ACC112 (cell line): ENCODE results near the gene FOXO3.

ENCODE experiments used
- H2AFZ ChIP-seq: fragments of 200-600 bp; sonication (generic); one replicate; pipeline ENCODE4 v1.6.0; 2017; ENCODE audit warnings: antibody characterized with exemption, low read length; ENCODE audit not compliant: unreplicated experiment
- H3K27ac ChIP-seq: fragments of 200-600 bp; sonication (generic); 2 replicates; pipeline ENCODE4 v1.5.1; 2014; ENCODE audit warnings: low read depth, mild to moderate bottlenecking, antibody characterized with exemption, low read length, moderate library complexity
- H3K27me3 ChIP-seq: fragments of 200-600 bp; sonication (generic); 2 replicates; pipeline ENCODE4 v1.6.1; 2014; ENCODE audit warnings: mild to moderate bottlenecking, antibody characterized with exemption, low read length, moderate library complexity, mixed read lengths; ENCODE audit not compliant: insufficient read depth
- H3K36me3 ChIP-seq: fragments of 200-600 bp; sonication (generic); 2 replicates; pipeline ENCODE4 v1.6.1; 2016; ENCODE audit warnings: mild to moderate bottlenecking, antibody characterized with exemption, low read length, moderate library complexity, mixed read lengths; ENCODE audit not compliant: insufficient read depth
- H3K4me1 ChIP-seq: fragments of 200-600 bp; sonication (generic); one replicate; pipeline ENCODE4 v1.6.1; 2016; ENCODE audit warnings: low read length, mixed read lengths; ENCODE audit not compliant: insufficient read depth, unreplicated experiment, control insufficient read depth
- H3K4me3 ChIP-seq: fragments of 200-600 bp; sonication (generic); 2 replicates; pipeline ENCODE4 v1.5.1; 2014; ENCODE audit warnings: mild to moderate bottlenecking, low read depth, low read length
- H3K79me2 ChIP-seq: fragments of 200-600 bp; sonication (generic); one replicate; pipeline ENCODE4 v1.6.0; 2016; ENCODE audit warnings: low read length; ENCODE audit not compliant: control insufficient read depth, unreplicated experiment, insufficient read depth

The FOXO3 gene

GRCh38 chr6:108587258-108588059, 26.7 kb downstream of the FOXO3 start:
- peaks cover 92% of the 10 kb centered on the region for H3K79me2 ChIP-seq
- no peak overlapping the region for H2AFZ ChIP-seq
- 0 out of 2 replicates have a peak overlapping the region, but pooled peaks have one; percentile 48 for H3K4me3 ChIP-seq
- peak overlapping the region; percentile 89 for H3K27ac ChIP-seq
- peaks cover 86% of the 10 kb centered on the region for H3K4me1 ChIP-seq
- no peaks in the 10 kb centered on the region for H3K27me3 ChIP-seq
- no peaks in the 10 kb centered on the region for H3K36me3 ChIP-seq

DNA sequence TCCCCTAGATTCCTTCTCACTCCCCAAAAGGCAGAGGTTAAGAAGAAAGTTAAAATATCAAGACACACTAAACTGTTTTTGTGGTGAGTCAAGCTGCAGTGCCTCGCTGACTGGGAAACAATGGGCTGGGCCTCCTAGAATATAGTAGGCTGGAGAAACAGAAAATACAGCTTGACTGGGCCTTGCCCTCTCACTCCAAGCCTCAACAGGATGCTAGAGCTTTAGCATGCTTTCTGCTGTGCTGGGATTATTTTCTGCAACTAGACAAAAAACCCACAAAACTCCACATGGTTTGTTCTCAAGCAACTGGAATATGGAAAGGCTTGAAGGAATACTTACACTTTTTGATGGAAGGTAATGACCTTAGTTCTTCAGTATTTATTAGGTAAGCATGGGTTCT, 27.9 kb downstream of the FOXO3 start:
- Histone ChIP-seq H3K79me2 (peaks cover 90% of the 10 kb centered on the region), H3K4me3 (peak overlapping the region; percentile 48), H3K4me1 (peaks cover 82% of the 10 kb centered on the region), H3K27ac (peak overlapping the region; percentile 89), H3K36me3 (no peaks in the 10 kb centered on the region), H3K27me3 (no peaks in the 10 kb centered on the region), H2AFZ (no peak overlapping the region)

GRCh38 chr6:108589244-108589791, 28.6 kb downstream of the FOXO3 start:
- no peaks in the 10 kb centered on the region for H3K27me3 ChIP-seq
- H3K4me3 ChIP-seq = peak overlapping the region; percentile 48
- H3K27ac ChIP-seq = peak overlapping the region; percentile 89
- peaks cover 81% of the 10 kb centered on the region for H3K4me1 ChIP-seq
- no peaks in the 10 kb centered on the region for H3K36me3 ChIP-seq
- no peak overlapping the region for H2AFZ ChIP-seq
- H3K79me2 ChIP-seq = peaks cover 90% of the 10 kb centered on the region

GRCh38 chr6:108591040-108591816, 30.5 kb downstream of the FOXO3 start:
- Histone ChIP-seq H3K36me3 (no peaks in the 10 kb centered on the region), H2AFZ (no peak overlapping the region), H3K79me2 (peaks cover 93% of the 10 kb centered on the region), H3K27me3 (no peaks in the 10 kb centered on the region), H3K4me3 (peak overlapping the region; percentile 54), H3K4me1 (peaks cover 82% of the 10 kb centered on the region), H3K27ac (peak overlapping the region; percentile 89)

GRCh38 chr6:108592371-108593337, 31.9 kb downstream of the FOXO3 start:
- H3K36me3 ChIP-seq = no peaks in the 10 kb centered on the region
- H3K27me3 ChIP-seq = no peaks in the 10 kb centered on the region
- peaks cover 84% of the 10 kb centered on the region for H3K4me1 ChIP-seq
- H2AFZ ChIP-seq = no peak overlapping the region
- peak overlapping the region; percentile 54 for H3K4me3 ChIP-seq
- peak overlapping the region; percentile 89 for H3K27ac ChIP-seq
- H3K79me2 ChIP-seq = peaks cover 94% of the 10 kb centered on the region

GRCh38 chr6:108594151-108594550, 33.4 kb downstream of the FOXO3 start:
- Histone ChIP-seq H3K79me2 (peaks cover 98% of the 10 kb centered on the region), H3K4me1 (peaks cover 83% of the 10 kb centered on the region), H3K4me3 (no peak overlapping the region), H3K27ac (no peak overlapping the region), H2AFZ (no peak overlapping the region), H3K27me3 (no peaks in the 10 kb centered on the region), H3K36me3 (no peaks in the 10 kb centered on the region)

GRCh38 chr6:108594640-108595039, 33.9 kb downstream of the FOXO3 start:
- Histone ChIP-seq H3K4me1 (peaks cover 78% of the 10 kb centered on the region), H2AFZ (no peak overlapping the region), H3K36me3 (no peaks in the 10 kb centered on the region), H3K27ac (no peak overlapping the region), H3K4me3 (no peak overlapping the region), H3K79me2 (peaks cover 98% of the 10 kb centered on the region), H3K27me3 (no peaks in the 10 kb centered on the region)

DNA sequence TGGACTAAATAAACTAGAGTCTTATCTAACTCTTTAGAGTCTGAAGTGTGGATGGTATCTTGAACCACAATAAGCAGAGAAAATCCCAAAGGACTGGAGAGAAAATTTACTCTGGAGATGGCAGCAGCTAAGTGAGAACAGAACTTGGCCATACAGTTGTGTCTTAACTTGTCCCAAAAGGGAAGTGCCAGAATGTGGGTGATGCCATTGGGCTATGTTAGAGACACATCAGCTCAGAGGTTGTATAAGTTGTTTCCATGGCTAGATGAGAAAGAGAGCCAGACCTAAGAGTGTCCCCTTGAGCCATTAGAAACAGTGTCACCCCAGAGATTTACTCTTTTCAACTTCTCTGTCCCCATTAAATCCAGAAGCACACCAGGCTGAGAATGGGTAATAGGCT, 36.2 kb downstream of the FOXO3 start:
- peaks cover 56% of the 10 kb centered on the region for H3K4me1 ChIP-seq
- no peaks in the 10 kb centered on the region for H3K27me3 ChIP-seq
- H3K4me3 ChIP-seq = no peak overlapping the region
- H2AFZ ChIP-seq = no peak overlapping the region
- H3K36me3 ChIP-seq = no peaks in the 10 kb centered on the region
- H3K79me2 ChIP-seq = peaks cover 89% of the 10 kb centered on the region
- peak overlapping the region; percentile 30; the same call in 1 of the 2 replicates for H3K27ac ChIP-seq

DNA sequence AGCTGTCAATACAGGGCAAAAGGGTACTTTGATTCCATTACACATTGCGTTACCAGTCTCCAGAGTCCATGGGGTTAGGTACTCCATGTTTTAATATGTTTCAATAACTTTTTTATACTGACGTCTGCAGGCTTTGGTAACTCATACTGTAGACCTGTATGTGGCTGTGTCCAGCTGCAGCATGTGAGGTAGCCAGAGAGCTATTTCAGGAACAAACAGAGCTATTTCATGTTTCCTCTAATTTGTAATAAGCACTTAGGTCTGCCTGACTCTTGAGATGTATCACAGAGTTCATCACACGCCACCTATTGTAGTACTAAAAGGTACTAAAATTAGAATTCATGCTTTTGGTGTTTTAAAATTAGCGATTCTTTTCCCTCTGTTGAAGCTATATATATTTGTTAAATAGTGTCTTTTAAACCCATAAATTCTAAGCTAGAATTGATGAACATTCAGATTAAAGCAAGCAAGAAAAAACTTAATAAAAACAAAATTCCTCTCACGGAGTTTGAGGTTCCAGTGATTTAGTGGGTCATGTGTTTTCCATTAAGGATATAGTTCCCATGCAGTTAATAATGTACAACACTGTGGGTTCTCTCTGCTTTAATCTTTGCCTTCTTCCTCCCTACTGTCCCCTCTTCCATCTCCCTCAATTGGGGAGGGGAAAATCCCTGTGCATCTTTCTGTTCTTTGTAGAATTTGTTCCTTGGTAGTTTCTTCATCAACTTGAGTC, 37.0 kb downstream of the FOXO3 start:
- Histone ChIP-seq H3K27me3 (no peaks in the 10 kb centered on the region), H3K4me3 (no peak overlapping the region), H3K79me2 (peaks cover 87% of the 10 kb centered on the region), H2AFZ (no peak overlapping the region), H3K27ac (peak overlapping the region; percentile 30; the same call in 1 of the 2 replicates), H3K4me1 (peaks cover 48% of the 10 kb centered on the region), H3K36me3 (no peaks in the 10 kb centered on the region)
